B cell (primary cell): Measurements from ENCODE around the gene SLC25A38. TPM values are rescaled to one million over a fixed set of nuclear protein-coding genes. Genes with fewer than 3 reads are reported as not detected.

Experiments used
- ATAC-seq: fragments of 200-7000 bp; cut with Tn5 transposase; one replicate; pipeline ENCODE4 v1.10.0; 2021; ENCODE audit warnings: low read depth, mild to moderate bottlenecking, moderate number of reproducible peaks, moderate library complexity
- CTCF ChIA-PET: fragments of 350-600 bp; sonication (Branson Sonifier 250); formaldehyde crosslinking; loops from one replicate; lab custom pipeline; 2021; ENCODE audit warnings: antibody characterized with exemption, inconsistent platforms; lab: Charles Lee
- POLR2A ChIA-PET: fragments of 350-600 bp; sonication (Branson Sonifier 250); formaldehyde crosslinking; loops from one replicate; lab custom pipeline; 2021; ENCODE audit warnings: antibody characterized with exemption; lab: Charles Lee
- DNase-seq: peaks from one replicate; pipeline ENCODE4 v3.0.0; 2013
- H2AFZ ChIP-seq: 2 replicates; pipeline ENCODE4 v1.6.1; 2012; ENCODE audit warnings: mild to moderate bottlenecking, low read depth, low read length; ENCODE audit not compliant: insufficient read depth, poor library complexity, severe bottlenecking
- H3K27ac ChIP-seq, 2 donors: 1 replicate in 1 of 2; 2 replicates in 1 of 2; pipeline ENCODE4 v1.5.1; 2012 to 2013; ENCODE audit warnings: low read length in 2 of 2, mild to moderate bottlenecking in 2 of 2, moderate library complexity in 1 of 2
- H3K27me3 ChIP-seq, 4 experiments: fragments of 200-600 bp in 1 of 4; sonication (generic) in 1 of 4; replicated peaks in 1 of 4; 1 replicate in 2 of 4; 2 replicates in 2 of 4; pipeline versions ENCODE4 v1.6.1 to v1.7.0; 2013 to 2016; ENCODE audit warnings: low read length in 3 of 4, mild to moderate bottlenecking in 2 of 4, mixed read lengths in 1 of 4, moderate library complexity in 1 of 4; ENCODE audit not compliant: insufficient read depth in 4 of 4, control insufficient read depth in 3 of 4; ENCODE audit errors: control extremely low read depth in 1 of 4
- H3K36me3 ChIP-seq, 2 experiments: replicated peaks in 1 of 2; 1 replicate in 1 of 2; 2 replicates in 1 of 2; pipeline versions ENCODE4 v1.6.1 to v1.7.1; 2013; ENCODE audit warnings: low read length in 1 of 2; ENCODE audit not compliant: insufficient read depth in 2 of 2, control insufficient read depth in 1 of 2; ENCODE audit errors: control extremely low read depth in 1 of 2, extremely low read depth in 1 of 2
- H3K4me1 ChIP-seq, 2 donors: fragments of 200-600 bp in 1 of 2; sonication (generic) in 1 of 2; 1 replicate in 1 of 2; 2 replicates in 1 of 2; pipeline versions ENCODE4 v1.5.1 to v1.6.1; 2013 to 2017; ENCODE audit warnings: low read length in 2 of 2; ENCODE audit not compliant: control insufficient read depth in 2 of 2, insufficient read depth in 2 of 2
- H3K4me2 ChIP-seq: replicated peaks from 2 replicates; pipeline ENCODE3; 2012; ENCODE audit warnings: mild to moderate bottlenecking, low read depth, low read length; ENCODE audit not compliant: poor library complexity, severe bottlenecking
- H3K4me3 ChIP-seq, 5 experiments: fragments of 200-600 bp in 1 of 5; sonication (generic) in 1 of 5; 1 replicate in 3 of 5; 2 replicates in 2 of 5; pipeline versions ENCODE4 v1.5.1 to v1.7.0; 2011 to 2016; ENCODE audit warnings: low read length in 4 of 5, mild to moderate bottlenecking in 4 of 5, low read depth in 2 of 5, control low read depth in 1 of 5, moderate library complexity in 1 of 5; ENCODE audit not compliant: insufficient read depth in 1 of 5; ENCODE audit errors: control extremely low read depth in 1 of 5, extremely low read depth in 1 of 5
- H3K79me2 ChIP-seq: fragments of 200-600 bp; sonication (generic); one replicate; pipeline ENCODE4 v1.6.0; 2016; ENCODE audit warnings: low read length; ENCODE audit not compliant: control insufficient read depth, insufficient read depth
- H3K9ac ChIP-seq: fragments of 200-600 bp; sonication (generic); 2 replicates; pipeline ENCODE4 v1.6.1; 2017; ENCODE audit warnings: mild to moderate bottlenecking, low read length, moderate library complexity
- H3K9me3 ChIP-seq, 3 donors: one replicate each; pipeline versions ENCODE4 v1.6.1 to v1.7.1; 2013; ENCODE audit warnings: low read length in 2 of 3; ENCODE audit not compliant: control insufficient read depth in 2 of 3, insufficient read depth in 1 of 3; ENCODE audit errors: control extremely low read depth in 1 of 3
- H4K20me1 ChIP-seq: 2 replicates; pipeline ENCODE4 v1.6.0; 2012; ENCODE audit warnings: mild to moderate bottlenecking, low read length; ENCODE audit not compliant: insufficient read depth, control insufficient read depth, poor library complexity, severe bottlenecking
- H3K27ac Mint-ChIP-seq: one replicate; pipeline ENCODE4 v1.8.0; 2021; ENCODE audit warnings: mixed read lengths
- H3K27me3 Mint-ChIP-seq: one replicate; pipeline ENCODE4 v1.8.0; 2021; ENCODE audit warnings: mixed read lengths
- H3K4me1 Mint-ChIP-seq: one replicate; pipeline ENCODE4 v1.8.0; 2021; ENCODE audit warnings: mixed read lengths
- H3K4me3 Mint-ChIP-seq: one replicate; pipeline ENCODE4 v1.8.0; 2021; ENCODE audit warnings: mixed read lengths
- H3K9me3 Mint-ChIP-seq: one replicate; pipeline ENCODE4 v1.8.0; 2022; ENCODE audit warnings: mixed read lengths; ENCODE audit not compliant: insufficient read depth
- CTCF ChIP-seq: fragments of 200-600 bp; IDR thresholded peaks from one replicate; pipeline ENCODE4 v1.8.0; 2022; ENCODE audit warnings: antibody characterized with exemption, mild to moderate bottlenecking
- EZH2 ChIP-seq: IDR thresholded peaks from 2 replicates; pipeline ENCODE4 v1.6.1; 2012; ENCODE audit warnings: borderline replicate concordance, low read depth, mild to moderate bottlenecking, moderate library complexity, low read length; ENCODE audit not compliant: insufficient read depth, poor library complexity, severe bottlenecking
- WGBS: methylation state at CpG from one replicate; pipeline ENCODE4 v1.1.5; 2013; ENCODE audit warnings: missing lambda C conversion rate; ENCODE audit not compliant: insufficient coverage; 5-methylcytosine and 5-hydroxymethylcytosine counted together
- intact Hi-C: fragments of 100-400 bp; cut with micrococcal nuclease; formaldehyde crosslinking; loops from one replicate; pipeline ENCODE4 v1.10.0; 2022
- polyA plus RNA-seq: library from polyadenylated mRNA; depleted of rRNA; stranded (reverse); fragments of >200 nt; gene quantifications from 2 replicates; pipeline ENCODE4 v1.2.3, GENCODE V29; 2012
- total RNA-seq, 2 donors: library from RNA; stranded (reverse); fragments of 120-200 nt in 1 of 2; gene quantifications; 1 replicate in 1 of 2; 2 replicates in 1 of 2; pipeline versions ENCODE4 v1.2.3 to v1.2.4, GENCODE V29; 2013 to 2022

SLC25A38 gene
- total and polyA plus RNA-seq, 2 donors (not counting 1 experiment from before 2014, with no cell fraction given): 45.5 to 53.0 TPM

- Histone ChIP-seq H3K79me2 (no peaks in the 10 kb centered on the region), H3K4me2 (no peak overlapping the region), H3K4me1 (no peaks in the 10 kb centered on the region), H4K20me1 (no peaks in the 10 kb centered on the region), H3K4me3 (no peak overlapping the region), H2AFZ (no peak overlapping the region), H3K9ac (no peak overlapping the region), H3K9me3 (no peaks in the 10 kb centered on the region), H3K27ac (no peak overlapping the region), H3K36me3 (no peaks in the 10 kb centered on the region), H3K27me3 (peaks cover 0 to 3% (median 0%) of the 10 kb centered on the region in 4 experiments)
- ChIA-PET POLR2A (no interaction called here), CTCF (no interaction called here)
- intact Hi-C loops: no loop called here
- no peak overlapping the region for H3K27ac Mint-ChIP-seq
- TF ChIP-seq EZH2 (no peak), CTCF (no peak)
- H3K4me1 Mint-ChIP-seq: no peaks in the 10 kb centered on the region
- peaks cover 14% of the 10 kb centered on the region for H3K27me3 Mint-ChIP-seq
- no peak overlapping the region for H3K4me3 Mint-ChIP-seq
- no peaks in the 10 kb centered on the region for H3K9me3 Mint-ChIP-seq
- 81% methylated on average over 2 of the region's 5 CpGs for WGBS
- peak; percentile 78 for ATAC-seq
- DNase-seq: no peak
Observed at GRCh38 chr3:39434574-39434973, 51.4 kb downstream of the SLC25A38 start.

- Histone ChIP-seq H3K9ac (no peak overlapping the region), H3K27ac (no peak overlapping the region), H4K20me1 (no peaks in the 10 kb centered on the region), H3K4me1 (no peaks in the 10 kb centered on the region), H3K36me3 (no peaks in the 10 kb centered on the region), H3K4me3 (no peak overlapping the region), H3K79me2 (no peaks in the 10 kb centered on the region), H3K27me3 (peaks cover 0 to 2% (median 0%) of the 10 kb centered on the region in 4 experiments), H3K9me3 (no peaks in the 10 kb centered on the region), H3K4me2 (no peak overlapping the region), H2AFZ (no peak overlapping the region)
- POLR2A ChIA-PET: no interaction called here
- Mint-ChIP-seq H3K9me3 (no peaks in the 10 kb centered on the region), H3K4me3 (no peak overlapping the region), H3K4me1 (no peaks in the 10 kb centered on the region), H3K27ac (no peak overlapping the region), H3K27me3 (peaks cover 10% of the 10 kb centered on the region)
- intact Hi-C loops: no loop called here
- no peak for ATAC-seq
- no peak for DNase-seq
- no CpG with 5 or more reads among the region's 1 CpG for WGBS
- CTCF ChIA-PET: interaction anchor here (0.9 kb wide), 1 partner anchor 12 kb away, joined by 4 read pairs; no protein-coding TSS in a partner anchor
- TF ChIP-seq EZH2 (no peak), CTCF (no peak)
Observed at GRCh38 chr3:39435006-39435748, 52.0 kb downstream of the SLC25A38 start.
